Measurements from ENCODE around the gene ATG4C.
"Not testable (repeated sequence)": the region's sequence is repeated elsewhere in the genome, so short reads cannot be mapped to it uniquely, and the experiment has no call there.

The ATG4C gene

GRCh38 chr1:62826901-62827300 lies 43.0 kb downstream of the ATG4C start:
- Histone ChIP-seq H3K4me2 (ENCODE audit: low read length) (no peak overlapping the region), H3K9me2 (ENCODE audit: low read depth, low read length) (no peaks in the 10 kb centered on the region), H3K9me3 (ENCODE audit: low read length) (no peaks in the 10 kb centered on the region), H3K9ac (ENCODE audit: low read length) (no peak overlapping the region), H4K20me1 (ENCODE audit: insufficient read depth, low read length) (no peaks in the 10 kb centered on the region), H3K4me3 (ENCODE audit: low read depth, low read length, poor library complexity, severe bottlenecking) (no peak overlapping the region), H3F3A (ENCODE audit: insufficient read depth, low read length) (no peaks in the 10 kb centered on the region), H2AFZ (ENCODE audit: low read length) (no peak overlapping the region), H3K36me3 (ENCODE audit: insufficient read depth, low read length) (peaks cover 5% of the 10 kb centered on the region; the same call in 1 of the 2 replicates), H3K79me2 (ENCODE audit: insufficient read depth, low read length) (no peaks in the 10 kb centered on the region), H3K27me3 (ENCODE audit: insufficient read depth, low read length) (no peaks in the 10 kb centered on the region), H3K27ac (ENCODE audit: low read depth, low read length, poor library complexity, severe bottlenecking) (no peak overlapping the region), H3K4me1 (ENCODE audit: insufficient read depth, low read length, severe bottlenecking) (no peaks in the 10 kb centered on the region)
- TF ChIP-seq EZH2 (IDR thresholded peaks at IDR 0.05; ENCODE audit: borderline replicate concordance, low read length) (no peak), CTCF (IDR thresholded peaks at IDR 0.05; ENCODE audit: low read length) (no peak)

GRCh38 chr1:62827786-62828185 lies 43.9 kb downstream of the ATG4C start:
- H3K4me2 ChIP-seq (ENCODE audit: low read length); H3F3A ChIP-seq (ENCODE audit: insufficient read depth, low read length): not testable (repeated sequence)

GRCh38 chr1:62832276-62832675 lies 48.3 kb downstream of the ATG4C start:
- no peak overlapping the region for H3K27ac ChIP-seq (ENCODE audit: low read depth, low read length, poor library complexity, severe bottlenecking)
- no peaks in the 10 kb centered on the region for H3K9me3 ChIP-seq (ENCODE audit: low read length)
- no peak overlapping the region for H3K4me3 ChIP-seq (ENCODE audit: low read depth, low read length, poor library complexity, severe bottlenecking)
- H3K9ac ChIP-seq (ENCODE audit: low read length): no peak overlapping the region
- TF ChIP-seq EZH2 (IDR thresholded peaks at IDR 0.05; ENCODE audit: borderline replicate concordance, low read length) (no peak), CTCF (IDR thresholded peaks at IDR 0.05; ENCODE audit: low read length) (no peak)
- peaks cover 13% of the 10 kb centered on the region; the same call in 1 of the 2 replicates for H3K36me3 ChIP-seq (ENCODE audit: insufficient read depth, low read length)
- H4K20me1 ChIP-seq (ENCODE audit: insufficient read depth, low read length): no peaks in the 10 kb centered on the region
- no peak overlapping the region for H2AFZ ChIP-seq (ENCODE audit: low read length)
- no peaks in the 10 kb centered on the region for H3K79me2 ChIP-seq (ENCODE audit: insufficient read depth, low read length)
- no peaks in the 10 kb centered on the region for H3F3A ChIP-seq (ENCODE audit: insufficient read depth, low read length)
- H3K4me1 ChIP-seq (ENCODE audit: insufficient read depth, low read length, severe bottlenecking): no peaks in the 10 kb centered on the region
- H3K4me2 ChIP-seq (ENCODE audit: low read length): no peak overlapping the region
- H3K27me3 ChIP-seq (ENCODE audit: insufficient read depth, low read length): no peaks in the 10 kb centered on the region
- no peaks in the 10 kb centered on the region for H3K9me2 ChIP-seq (ENCODE audit: low read depth, low read length)

More at GRCh38 chr1:62827786-62828185, 43.9 kb downstream of the ATG4C start:
- not testable (repeated sequence) for H3K4me3 ChIP-seq (ENCODE audit: low read depth, low read length, poor library complexity, severe bottlenecking); H2AFZ ChIP-seq (ENCODE audit: low read length); H3K79me2 ChIP-seq (ENCODE audit: insufficient read depth, low read length); H3K4me1 ChIP-seq (ENCODE audit: insufficient read depth, low read length, severe bottlenecking); H3K27ac ChIP-seq (ENCODE audit: low read depth, low read length, poor library complexity, severe bottlenecking); H3K9me3 ChIP-seq (ENCODE audit: low read length); H3K27me3 ChIP-seq (ENCODE audit: insufficient read depth, low read length); H3K36me3 ChIP-seq (ENCODE audit: insufficient read depth, low read length); H4K20me1 ChIP-seq (ENCODE audit: insufficient read depth, low read length); H3K9ac ChIP-seq (ENCODE audit: low read length); H3K9me2 ChIP-seq (ENCODE audit: low read depth, low read length)

- Histone ChIP-seq H3K4me2 (ENCODE audit: low read length) (no peak overlapping the region), H3K36me3 (ENCODE audit: insufficient read depth, low read length) (peaks cover 16% of the 10 kb centered on the region; the same call in 1 of the 2 replicates), H3K9me3 (ENCODE audit: low read length) (no peaks in the 10 kb centered on the region), H3K9me2 (ENCODE audit: low read depth, low read length) (no peaks in the 10 kb centered on the region), H3K27me3 (ENCODE audit: insufficient read depth, low read length) (no peaks in the 10 kb centered on the region), H4K20me1 (ENCODE audit: insufficient read depth, low read length) (no peaks in the 10 kb centered on the region), H3K4me1 (ENCODE audit: insufficient read depth, low read length, severe bottlenecking) (no peaks in the 10 kb centered on the region), H3K27ac (ENCODE audit: low read depth, low read length, poor library complexity, severe bottlenecking) (no peak overlapping the region), H3K9ac (ENCODE audit: low read length) (no peak overlapping the region), H3F3A (ENCODE audit: insufficient read depth, low read length) (no peaks in the 10 kb centered on the region), H2AFZ (ENCODE audit: low read length) (no peak overlapping the region), H3K4me3 (ENCODE audit: low read depth, low read length, poor library complexity, severe bottlenecking) (no peak overlapping the region), H3K79me2 (ENCODE audit: insufficient read depth, low read length) (no peaks in the 10 kb centered on the region)
- no peak for TF ChIP-seq EZH2 (IDR thresholded peaks at IDR 0.05; ENCODE audit: borderline replicate concordance, low read length)
- no peak for TF ChIP-seq CTCF (IDR thresholded peaks at IDR 0.05; ENCODE audit: low read length)
Measured at GRCh38 chr1:62833529-62833928, 49.6 kb downstream of the ATG4C start.
